Superior temporal gyrus (tissue), 1 donor: ENCODE data around the gene LBX1.
"Not testable (repeated sequence)": the region's sequence is repeated elsewhere in the genome, so short reads cannot be mapped to it uniquely, and the experiment has no call there.

ENCODE experiments used
- DNase-seq: peaks from one replicate; pipeline ENCODE4 v3.0.0-alpha.2; 2016; ENCODE audit errors: extremely low spot score

The LBX1 gene

GRCh38 chr10:101207026-101207425, 22.2 kb downstream of the LBX1 start:
- DNase-seq = no peak

GRCh38 chr10:101202667-101203066, 26.6 kb downstream of the LBX1 start:
- DNase-seq = not testable (repeated sequence)

- not testable (repeated sequence) for DNase-seq
Observed at GRCh38 chr10:101198326-101198977, 30.8 kb downstream of the LBX1 start.

GRCh38 chr10:101195921-101196320, 33.3 kb downstream of the LBX1 start:
- no peak for DNase-seq

- no peak for DNase-seq
Observed at GRCh38 chr10:101189461-101190401, 39.5 kb downstream of the LBX1 start.

- no peak for DNase-seq
Observed at GRCh38 chr10:101188942-101189341, 40.3 kb downstream of the LBX1 start.

GRCh38 chr10:101183458-101184183, 45.6 kb downstream of the LBX1 start:
- DNase-seq = no peak

GRCh38 chr10:101182936-101183335, 46.3 kb downstream of the LBX1 start:
- no peak for DNase-seq
